A673 (cell line): Measurements from ENCODE around the gene DYNLT2.

ENCODE experiments used
- EZH2 ChIP-seq: fragments of 200-600 bp; sonication (generic); IDR thresholded peaks from 2 replicates; pipeline ENCODE4 v1.6.1; 2017; ENCODE audit warnings: borderline replicate concordance, low read depth, mild to moderate bottlenecking, mixed read lengths, antibody characterized with exemption, low read length; ENCODE audit not compliant: poor library complexity, severe bottlenecking
- TF ChIP-seq, protein P1 (sequence below): fragments of 300-800, 200-600 bp; sonication (generic); conservative IDR thresholded peaks from 2 replicates; pipeline ENCODE4 v1.5.1; 2017; ENCODE audit warnings: low read depth, mild to moderate bottlenecking, antibody characterized with exemption, low read length, moderate library complexity, mixed read lengths

DNA sequence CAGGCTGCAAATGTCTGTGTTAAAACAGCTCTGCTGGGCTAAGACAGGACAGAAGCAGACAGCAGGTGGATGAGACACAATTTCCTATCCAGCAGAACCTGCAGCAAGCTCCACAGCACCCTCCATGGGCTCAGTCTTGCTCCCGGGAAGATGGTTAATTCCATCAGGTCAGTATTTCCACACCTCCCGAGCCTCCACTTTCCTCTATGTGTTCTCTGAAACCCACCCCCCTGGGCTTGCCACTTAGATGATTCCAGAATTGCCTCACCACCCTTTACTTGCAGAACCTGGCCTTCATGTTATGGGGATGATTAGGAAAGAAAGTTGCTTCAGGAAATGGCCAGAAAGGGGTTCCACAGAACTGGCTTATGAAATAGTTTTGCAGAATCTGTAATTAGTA is 43.8 kb upstream of the DYNLT2 start:
- TF ChIP-seq, protein P1, sequence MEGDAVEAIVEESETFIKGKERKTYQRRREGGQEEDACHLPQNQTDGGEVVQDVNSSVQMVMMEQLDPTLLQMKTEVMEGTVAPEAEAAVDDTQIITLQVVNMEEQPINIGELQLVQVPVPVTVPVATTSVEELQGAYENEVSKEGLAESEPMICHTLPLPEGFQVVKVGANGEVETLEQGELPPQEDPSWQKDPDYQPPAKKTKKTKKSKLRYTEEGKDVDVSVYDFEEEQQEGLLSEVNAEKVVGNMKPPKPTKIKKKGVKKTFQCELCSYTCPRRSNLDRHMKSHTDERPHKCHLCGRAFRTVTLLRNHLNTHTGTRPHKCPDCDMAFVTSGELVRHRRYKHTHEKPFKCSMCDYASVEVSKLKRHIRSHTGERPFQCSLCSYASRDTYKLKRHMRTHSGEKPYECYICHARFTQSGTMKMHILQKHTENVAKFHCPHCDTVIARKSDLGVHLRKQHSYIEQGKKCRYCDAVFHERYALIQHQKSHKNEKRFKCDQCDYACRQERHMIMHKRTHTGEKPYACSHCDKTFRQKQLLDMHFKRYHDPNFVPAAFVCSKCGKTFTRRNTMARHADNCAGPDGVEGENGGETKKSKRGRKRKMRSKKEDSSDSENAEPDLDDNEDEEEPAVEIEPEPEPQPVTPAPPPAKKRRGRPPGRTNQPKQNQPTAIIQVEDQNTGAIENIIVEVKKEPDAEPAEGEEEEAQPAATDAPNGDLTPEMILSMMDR, result no peak
- no peak for TF ChIP-seq EZH2
